M059J (cell line): ENCODE results near the gene BATF3. TPM values are rescaled to one million over a fixed set of nuclear protein-coding genes. Genes with fewer than 3 reads are reported as not detected.

ENCODE experiments used
- DNase-seq: peaks from one replicate; pipeline ENCODE4 v3.0.0-alpha.2; 2012; ENCODE audit warnings: low read depth
- total RNA-seq: library from RNA; depleted of rRNA; stranded (reverse); fragments of >200 nt; shearing (Covaris generic); gene quantifications from 2 replicates; pipeline ENCODE4 v1.2.3, GENCODE V29; 2014

Gene BATF3
- total RNA-seq, 1 experiment from 2014 or later: 3.3 TPM

DNA sequence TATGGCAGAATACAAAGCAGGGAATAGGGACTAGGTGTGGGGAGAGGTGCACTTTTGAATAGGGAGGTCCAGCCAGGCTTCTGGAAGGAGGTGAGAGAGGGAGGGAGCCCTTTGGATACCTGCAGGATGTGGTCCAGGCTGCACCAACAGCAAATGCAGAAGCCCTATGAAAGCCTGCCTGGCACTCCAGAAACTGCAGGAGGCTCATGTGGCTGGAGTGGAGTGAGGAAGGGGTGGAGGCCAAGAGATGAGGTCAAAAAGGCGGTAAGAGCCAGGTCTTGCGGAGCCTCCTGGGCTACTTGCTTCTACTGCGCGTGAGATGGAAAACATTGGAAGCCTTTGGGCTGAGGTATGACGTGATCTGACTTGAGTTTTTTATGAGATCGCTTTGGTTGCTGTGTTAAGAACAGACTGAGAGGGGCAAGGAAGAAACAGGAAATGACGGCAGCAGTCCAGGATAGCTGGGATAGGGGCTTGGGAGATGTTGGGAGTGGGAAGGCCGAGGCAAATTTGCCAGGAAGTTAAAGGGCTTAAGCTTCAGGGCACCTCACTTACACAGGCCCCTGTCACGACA lies 4.4 kb upstream of the BATF3 start:
- DNase-seq: no peak

DNA sequence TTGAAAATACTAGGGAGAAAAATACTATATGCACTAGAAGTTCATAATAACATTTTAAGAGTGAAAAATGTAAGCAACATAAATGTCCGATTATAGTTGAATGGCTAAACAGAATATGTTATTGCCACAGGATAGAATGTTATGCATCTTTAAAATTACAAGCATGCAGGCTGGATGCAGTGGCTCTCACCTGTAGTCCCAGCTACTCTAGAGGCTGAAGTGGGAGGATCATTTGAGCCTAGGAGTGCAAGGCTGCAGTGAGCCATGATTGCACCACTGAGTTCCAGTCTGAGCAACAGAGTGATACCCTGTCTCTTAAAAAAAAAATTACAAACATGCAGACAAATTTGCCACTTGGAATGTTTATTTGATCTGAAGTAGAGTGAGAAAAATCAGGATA lies 3.0 kb upstream of the BATF3 start:
- no peak for DNase-seq

DNA sequence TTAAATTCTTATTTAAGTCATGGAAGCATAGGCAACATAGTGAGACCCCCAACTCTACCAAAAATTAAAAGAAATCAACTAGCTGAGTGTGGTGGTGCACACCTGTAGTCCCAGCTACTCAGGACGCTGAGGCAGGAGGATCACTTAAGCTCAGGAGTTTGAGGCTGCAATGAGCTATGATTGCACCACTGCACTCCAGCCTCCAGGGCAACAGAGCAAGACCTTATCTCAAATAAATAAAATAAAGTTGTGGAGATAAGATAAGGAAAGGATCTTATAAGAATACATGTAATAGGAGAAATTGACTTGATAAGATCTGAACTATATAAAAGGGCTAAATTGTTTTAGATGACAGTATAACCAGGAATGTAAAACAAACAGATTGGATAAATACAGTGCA lies 2.3 kb upstream of the BATF3 start:
- peak; percentile 14 for DNase-seq

DNA sequence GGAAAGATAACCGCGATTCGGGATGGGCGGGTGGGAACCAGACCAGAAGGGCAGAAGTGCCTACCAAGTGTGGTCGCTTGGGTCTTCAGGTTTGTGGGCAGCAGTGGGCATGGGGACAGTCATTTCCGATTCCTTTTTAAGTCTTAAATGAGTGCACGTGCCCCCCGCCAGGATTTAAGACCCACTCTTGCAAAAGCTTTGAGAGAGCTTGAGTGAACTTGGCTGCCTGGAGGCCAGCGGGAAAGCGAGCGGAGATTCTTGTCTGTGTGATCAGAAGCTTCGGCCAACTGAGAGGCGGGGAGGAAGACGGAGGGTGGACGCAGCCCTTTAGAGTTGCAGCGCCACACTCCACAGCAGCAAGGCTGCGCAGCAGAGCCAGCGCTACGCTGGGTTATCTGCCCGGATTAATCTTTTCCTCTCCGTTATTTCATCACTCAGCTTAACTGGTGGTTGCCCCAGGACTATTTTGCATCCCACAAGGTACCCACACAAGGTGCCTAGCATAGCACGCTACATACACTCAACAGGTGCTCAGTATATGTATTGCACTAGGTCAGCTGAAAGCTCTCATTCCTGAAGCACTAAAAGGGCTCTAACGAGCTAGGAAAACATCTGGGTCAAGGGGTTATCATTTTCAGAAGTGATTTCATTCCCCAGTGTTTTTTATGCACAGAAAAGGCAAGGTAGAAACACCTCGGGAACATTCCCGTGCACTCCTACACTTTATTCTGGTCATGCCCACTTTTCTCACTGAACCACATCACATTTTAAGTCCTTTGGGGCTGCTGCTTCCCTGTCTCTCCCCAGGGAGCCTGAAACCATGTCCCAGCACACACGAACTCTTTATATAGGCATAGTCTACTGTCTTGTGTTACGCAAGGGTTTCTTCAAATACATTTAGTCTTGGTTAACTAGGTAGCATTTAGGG lies 1.5 kb upstream of the BATF3 start:
- peak; percentile 69 for DNase-seq

DNA sequence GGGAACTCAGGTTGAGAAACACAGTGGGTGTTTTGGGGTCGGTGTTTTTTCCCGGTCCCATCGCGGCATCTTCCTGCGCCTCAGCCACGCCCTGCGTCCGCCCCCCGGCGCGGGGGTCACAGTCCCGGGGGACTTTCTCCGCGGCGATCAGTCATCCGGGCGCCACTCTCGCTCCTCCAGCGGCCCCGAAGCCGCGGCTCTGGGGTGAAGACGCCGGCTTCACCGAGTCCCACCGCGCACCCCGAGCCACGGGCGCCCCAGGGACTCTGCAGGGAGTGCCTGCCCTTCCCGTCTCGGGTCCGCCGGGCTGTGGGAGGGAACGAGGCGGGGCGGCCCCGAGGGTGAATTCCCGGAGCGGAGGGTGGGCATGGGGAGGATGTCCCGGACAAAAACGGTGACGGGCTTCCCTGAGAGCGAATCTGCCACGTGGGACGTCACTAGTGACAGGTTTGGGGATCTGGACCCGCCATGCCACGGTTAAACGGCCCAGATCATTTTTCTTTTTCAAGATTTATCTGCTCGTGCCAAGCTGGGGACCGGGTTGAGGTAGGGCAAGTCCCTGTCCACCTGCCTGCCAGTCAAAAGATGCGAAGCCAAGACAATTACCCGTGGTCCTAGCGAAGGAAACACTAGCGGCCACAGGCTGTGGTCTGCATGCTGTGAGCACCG lies 717 bp upstream of the BATF3 start:
- DNase-seq: peak; percentile 51

DNA sequence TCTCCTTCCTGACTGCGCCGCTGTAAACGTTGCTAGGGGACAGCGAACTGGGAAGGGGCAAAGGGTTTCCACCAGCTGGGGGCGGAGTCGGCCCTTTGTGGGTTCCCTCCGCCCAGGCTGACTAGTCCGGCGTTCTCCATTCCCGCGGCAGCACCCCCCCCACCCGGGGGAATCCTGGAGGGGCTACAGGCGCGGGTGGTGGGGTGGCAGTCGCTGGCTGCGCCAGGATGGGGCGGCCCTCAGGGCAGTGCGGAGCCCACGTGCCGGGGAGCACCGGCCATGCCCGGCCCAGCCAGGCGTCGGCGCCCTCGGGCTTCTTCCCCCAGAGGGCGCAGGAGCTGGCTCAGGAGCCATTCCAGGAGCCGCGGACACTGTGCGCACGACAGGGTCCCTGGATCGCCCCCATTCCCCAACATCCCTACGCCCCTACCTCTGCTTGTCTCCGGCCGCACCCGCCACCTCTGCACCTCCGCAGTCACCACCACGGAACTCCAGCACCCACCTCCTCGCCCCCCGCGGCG lies 476 bp downstream of the BATF3 start:
- peak; percentile 52 for DNase-seq

DNA sequence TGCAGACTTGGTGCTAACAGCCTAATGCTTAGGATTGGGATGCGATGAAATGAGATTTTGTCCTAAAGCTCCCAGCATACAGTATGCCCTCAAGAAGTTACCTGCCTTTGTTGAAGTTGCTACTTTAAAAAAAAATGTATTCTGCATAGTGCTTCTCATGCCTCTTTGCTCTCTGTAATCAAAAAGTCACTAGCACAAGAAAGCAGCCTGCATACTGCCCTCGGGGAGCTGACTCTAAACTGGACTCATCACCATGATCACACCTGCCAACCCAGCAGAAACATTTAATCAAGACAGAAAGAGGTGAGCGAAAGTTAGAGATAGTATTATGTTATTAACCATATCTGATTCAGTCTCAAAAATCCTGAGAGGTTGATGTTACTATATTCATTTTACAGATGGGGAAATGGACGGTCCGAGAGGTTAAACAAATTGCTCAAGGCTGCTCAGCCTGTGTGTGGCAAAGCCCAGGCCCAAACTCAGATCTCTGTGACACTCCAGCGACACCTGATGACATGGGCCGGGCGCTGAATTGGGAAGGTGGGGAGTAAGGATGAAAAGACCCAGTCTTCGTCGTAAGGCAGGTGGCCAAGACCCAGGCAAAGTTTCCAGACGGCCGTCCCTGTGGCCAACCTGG lies 1.1 kb downstream of the BATF3 start:
- DNase-seq: no peak

DNA sequence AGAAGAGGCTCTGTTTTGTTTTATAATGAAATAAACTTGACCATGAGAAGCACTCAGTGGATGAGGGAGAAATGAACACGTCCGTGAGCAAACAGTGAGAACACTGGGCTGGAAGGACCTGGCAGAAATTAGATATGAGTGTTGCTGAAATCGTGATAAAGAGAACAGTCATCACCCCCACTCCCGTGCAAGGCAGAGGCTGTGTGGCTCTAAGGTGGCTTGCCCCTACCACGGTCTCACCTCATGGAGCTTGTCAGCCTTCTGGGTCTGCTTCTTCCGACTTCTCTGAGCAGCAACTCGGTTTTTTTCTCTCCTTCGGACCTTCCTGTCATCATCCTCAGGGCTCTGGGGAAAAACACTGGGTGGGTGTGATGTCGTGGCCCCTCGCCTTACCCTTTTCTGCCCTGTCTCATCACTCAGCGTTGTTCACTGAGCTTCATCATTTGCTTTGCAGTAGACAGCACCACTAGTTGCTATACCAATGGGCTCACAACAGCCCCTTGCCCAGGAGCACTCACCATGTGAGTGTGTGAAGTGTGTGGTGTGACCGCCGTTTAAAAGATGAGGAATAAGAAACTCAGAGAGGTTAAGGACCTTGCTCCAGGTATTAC lies 2.8 kb downstream of the BATF3 start:
- DNase-seq: no peak

DNA sequence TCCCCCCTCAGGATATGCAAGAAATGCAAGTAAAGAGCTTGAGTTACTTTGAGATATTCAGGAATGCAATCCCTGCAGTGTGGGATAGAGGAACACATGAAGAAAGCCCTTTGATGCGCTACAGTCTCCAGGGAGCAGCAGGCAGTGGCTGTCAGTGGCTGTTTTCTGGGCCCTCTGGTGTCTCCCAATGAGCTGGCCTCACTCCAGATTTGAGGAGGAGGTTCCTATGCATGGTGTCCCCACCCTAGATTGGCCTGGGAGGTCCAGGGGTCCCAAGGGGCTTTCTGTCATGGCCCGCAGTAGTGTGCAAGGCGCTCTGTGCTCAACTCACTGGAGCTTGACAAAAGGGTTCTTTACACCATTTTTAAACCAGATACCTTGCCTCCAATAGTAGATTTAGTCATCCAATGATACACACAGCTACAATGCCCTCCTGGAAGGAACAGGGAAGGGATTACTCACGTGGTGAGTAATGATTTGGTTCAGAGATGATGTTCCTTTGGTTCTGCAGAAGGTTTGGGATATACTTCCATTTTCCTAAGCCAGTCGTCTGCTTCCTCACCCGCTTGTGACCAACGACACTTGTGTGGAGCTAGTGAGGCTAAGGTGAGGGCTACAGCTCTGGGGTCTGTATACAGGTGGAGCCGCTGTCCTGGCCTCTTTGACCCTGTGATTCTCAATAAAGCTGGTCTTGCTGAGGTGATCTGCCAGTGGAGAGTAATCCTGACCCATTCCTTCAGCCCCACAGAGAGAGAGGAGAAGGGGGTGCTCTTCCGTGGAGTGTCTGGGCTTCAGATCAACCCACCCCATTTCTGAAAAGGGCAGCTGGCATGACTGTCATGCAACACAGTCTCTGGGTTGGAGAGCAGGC lies 6.6 kb downstream of the BATF3 start:
- peak; percentile 83 for DNase-seq

DNA sequence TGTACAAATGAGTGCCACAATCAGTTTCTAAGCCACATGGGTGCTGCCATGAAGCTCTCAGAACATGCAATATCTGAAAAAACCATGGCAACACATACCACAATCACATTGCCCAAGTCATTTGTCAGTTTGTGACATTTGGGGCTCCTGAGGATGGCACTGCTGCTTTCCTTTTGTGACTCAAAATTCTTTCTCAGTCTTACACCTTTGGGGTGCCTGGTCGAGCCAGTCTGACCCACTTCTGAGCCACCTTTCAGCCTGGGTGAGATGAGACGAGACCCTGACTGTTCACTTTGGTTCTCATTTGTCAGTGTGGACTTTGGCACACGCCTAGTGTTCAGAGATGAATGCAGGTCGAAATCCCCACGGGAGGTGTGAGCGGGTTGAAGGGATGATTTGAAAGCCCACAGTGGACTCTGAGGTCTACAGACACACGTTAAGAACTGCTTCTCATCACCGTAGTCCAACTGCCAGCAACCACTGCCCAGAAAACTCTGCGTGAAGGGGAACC lies 8.0 kb downstream of the BATF3 start:
- DNase-seq: no peak

DNA sequence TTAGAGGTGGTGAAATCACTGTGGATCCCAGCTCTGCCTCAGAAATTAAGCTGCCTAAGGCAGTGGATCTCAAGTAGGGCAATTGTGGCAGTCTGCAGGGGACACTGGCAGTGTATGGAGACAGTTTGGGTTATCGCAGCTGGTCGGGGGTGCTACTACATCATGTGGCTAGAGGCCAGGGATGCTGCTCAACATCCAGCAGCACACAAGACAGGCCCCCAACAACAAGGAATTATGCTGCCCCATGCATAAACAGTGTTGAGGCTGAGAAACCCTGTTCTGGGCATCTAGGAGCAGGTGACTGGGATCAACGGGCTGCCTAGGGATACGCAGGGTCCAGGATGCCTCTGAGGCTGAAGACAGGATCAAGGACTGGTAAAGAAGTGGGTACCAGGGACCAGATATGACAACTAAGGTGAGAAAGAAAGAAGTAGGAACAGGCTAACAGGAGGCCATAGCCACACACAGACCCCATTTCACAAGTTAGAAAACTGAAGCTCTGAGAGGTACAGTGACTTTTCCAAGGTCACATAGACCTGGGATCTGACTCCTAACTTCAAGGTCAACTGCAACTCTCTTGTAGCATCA lies 8.7 kb downstream of the BATF3 start:
- DNase-seq: no peak

DNA sequence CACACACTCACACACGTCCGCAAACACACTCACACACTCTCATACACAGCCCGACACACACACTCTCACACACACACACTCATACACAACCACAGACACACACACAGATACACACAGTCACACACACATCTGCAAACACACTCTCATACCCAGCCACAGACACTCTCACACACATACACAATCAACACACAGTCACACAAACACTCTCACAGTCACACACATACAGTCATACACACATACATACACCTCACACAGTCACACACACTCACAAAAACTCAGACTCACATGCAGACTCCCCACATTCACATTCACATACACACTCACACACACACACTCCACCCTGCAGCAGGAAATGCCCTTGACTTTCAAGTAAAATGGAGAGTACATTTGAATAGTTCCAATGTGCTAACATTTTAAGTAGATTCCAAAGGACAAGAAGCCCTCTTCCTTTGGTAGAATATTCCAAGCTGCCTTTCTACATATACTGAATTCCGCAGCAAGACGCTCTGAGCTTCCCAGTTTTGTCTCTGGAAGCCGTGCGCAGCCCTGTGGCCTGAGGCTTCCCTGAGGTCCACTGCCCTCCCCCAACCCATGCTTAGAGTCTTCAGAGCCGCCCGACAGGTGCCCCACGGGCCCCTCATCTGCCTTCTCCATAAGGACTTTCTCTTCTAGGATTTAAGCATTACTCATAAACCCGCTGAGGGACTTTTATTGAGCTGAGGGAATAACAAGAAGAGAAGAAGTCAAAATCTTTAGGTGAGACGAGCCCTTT lies 9.7 kb downstream of the BATF3 start:
- DNase-seq: no peak

DNA sequence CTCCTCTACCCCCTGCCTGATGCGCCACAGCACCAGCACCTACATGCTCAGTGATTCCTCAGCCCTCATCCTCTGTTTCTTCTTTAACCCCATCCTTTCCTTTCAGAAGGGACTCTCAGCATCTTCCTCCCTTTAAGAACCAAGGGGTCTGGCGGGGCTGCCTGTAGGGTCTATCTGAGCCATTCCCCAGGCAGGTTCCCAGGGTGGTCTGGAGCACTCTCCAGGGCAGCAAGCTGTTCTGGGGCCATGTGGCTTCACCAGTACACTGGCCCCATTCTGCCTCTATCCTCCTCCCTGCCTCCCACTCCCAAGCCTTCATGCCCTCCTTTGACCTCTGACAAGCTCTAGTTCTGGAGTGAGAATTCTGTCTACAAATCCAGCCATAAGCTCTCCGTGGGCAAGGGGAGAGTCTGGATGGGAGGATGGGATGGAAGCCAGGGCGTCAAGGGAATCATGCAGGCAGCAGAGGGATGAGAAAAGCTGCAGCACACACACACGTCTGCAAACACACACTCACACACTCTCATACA lies 10.4 kb downstream of the BATF3 start:
- no peak for DNase-seq

DNA sequence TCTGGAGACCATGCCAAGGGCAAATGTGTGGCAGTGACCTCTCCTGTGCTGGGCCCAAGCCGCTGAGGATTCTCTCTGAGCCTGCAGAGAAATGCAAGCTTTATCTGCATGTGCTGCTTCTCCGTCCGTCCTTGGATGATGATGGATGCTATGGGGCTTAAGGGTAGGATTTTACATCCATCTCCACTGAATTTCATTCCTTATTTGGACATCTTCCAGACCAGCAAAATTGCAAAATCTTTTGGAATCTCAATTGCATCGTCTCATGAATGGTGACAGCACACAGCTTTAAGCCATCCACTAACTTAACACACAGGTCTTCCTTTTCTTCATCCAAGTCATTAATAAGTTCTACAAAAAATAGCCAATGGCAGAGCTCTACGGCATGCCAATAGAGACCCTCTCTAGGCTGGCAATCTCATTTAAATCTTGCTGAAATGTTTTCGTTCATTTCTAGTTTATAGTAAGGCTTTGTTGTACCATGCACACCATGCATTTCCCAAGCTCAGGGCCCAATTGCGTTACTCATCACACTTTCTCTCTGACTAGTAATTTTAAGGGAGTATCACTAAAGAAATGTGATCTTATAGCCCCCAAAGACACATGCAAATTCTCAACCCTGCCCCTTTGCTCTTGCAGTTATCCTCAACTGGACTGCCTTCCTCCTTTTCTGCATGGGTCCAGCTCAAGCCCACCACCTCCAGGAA lies 11.1 kb downstream of the BATF3 start:
- peak; percentile 22 for DNase-seq

DNA sequence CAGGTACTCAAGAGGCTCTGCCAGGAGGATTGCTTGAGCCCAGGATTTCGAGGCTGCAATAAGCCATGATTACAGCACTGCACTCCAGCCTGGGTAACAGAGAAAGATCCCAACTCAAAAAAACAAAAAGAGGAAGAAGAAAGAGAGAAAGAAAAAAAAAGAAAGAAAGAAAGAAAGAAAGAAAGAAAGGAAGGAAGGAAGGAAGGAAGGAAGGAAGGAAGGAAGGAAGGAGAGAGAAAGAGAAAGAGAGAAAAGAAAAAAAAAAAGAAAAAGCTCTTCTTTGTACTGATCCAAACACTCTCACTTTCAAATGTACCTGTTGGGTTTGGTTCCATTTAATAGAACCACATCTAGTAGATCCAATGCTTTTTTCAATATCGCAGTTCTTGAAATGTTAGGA lies 11.8 kb downstream of the BATF3 start:
- DNase-seq: no peak

DNA sequence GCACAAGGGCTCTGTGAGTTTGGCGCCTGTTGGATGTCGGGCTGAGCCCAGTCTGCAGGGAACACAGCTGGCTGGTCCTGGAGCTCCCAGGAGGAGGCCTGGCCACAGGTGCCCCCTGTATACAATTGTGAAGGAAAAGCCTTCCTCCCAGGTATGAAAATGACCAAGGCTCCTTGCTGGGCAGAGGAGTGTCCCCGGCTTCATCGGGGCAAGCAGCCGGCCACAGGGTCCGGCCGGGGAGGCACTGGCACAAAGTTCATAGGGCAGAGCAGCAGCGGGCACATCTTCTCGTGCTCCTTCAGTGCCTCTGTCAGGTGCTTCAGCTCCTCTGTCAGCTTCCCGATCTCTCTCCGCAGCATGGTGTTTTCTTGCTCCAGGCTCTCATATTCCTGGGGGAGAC lies 13.0 kb downstream of the BATF3 start:
- DNase-seq: no peak

DNA sequence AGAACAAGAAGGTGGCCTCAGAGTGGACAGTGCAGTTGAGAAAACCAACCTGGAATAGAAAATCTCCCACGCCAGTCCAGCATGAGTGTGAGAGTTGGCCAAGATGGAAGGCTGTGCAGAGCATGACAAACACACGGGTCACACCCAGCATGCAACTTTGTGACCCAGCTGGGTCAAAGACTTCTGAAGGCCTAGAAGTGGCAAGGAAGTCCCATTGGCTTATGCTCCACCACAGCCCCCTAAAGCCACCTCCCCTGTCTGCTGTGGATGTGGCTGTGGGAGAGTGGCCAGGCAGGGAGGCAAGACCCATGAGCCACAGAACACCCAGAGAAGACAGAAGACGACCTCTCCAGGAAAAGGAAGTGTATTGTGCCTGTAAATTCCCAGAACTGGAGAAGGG lies 13.6 kb downstream of the BATF3 start:
- DNase-seq: no peak

DNA sequence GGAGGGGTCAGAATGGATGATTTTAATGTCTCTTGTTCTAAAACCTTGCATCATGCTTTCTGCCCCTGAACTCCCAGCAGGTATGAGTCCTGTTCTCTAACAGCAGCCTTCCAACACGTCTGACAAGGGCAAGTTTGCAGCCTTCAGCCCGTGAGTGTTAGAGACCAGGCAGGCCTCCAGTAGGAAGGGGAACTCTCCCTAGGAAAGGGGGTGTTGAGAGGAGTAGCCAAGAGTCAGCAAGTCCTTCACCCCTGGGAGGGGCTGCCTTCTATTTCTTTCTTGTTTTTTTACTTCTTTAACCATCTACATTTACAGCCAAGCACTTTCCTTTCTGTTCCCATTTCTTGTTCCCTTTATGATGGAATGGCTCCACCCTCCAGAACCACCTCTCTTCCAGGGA lies 14.2 kb downstream of the BATF3 start:
- DNase-seq: no peak
